Urinary bladder (tissue), 4 donors: Measurements from ENCODE around the gene SALL2. TPM values are rescaled to one million over a fixed set of nuclear protein-coding genes. Genes with fewer than 3 reads are reported as not detected.

Experiments
- DNase-seq: peaks from one replicate; pipeline ENCODE4 v3.0.0-alpha.2; 2015; ENCODE audit errors: extremely low spot score
- H3K27ac ChIP-seq: one replicate; pipeline ENCODE4 v1.5.1; 2013; ENCODE audit warnings: low read depth, mild to moderate bottlenecking, moderate library complexity
- H3K36me3 ChIP-seq: one replicate; pipeline ENCODE4 v1.6.1; 2013; ENCODE audit warnings: mild to moderate bottlenecking, moderate library complexity; ENCODE audit not compliant: insufficient read depth
- H3K4me1 ChIP-seq: one replicate; pipeline ENCODE4 v1.6.1; 2013; ENCODE audit warnings: mild to moderate bottlenecking, moderate library complexity; ENCODE audit not compliant: insufficient read depth
- H3K4me3 ChIP-seq: one replicate; pipeline ENCODE4 v1.5.1; 2013; ENCODE audit warnings: low read depth, low read length
- WGBS: extraction: QIAGEN DNeasy Blood & Tissue Kit; methylation state at CpG from one replicate; pipeline ENCODE4 v1.1.7; 2013; 5-methylcytosine and 5-hydroxymethylcytosine counted together
- polyA plus RNA-seq: library from polyadenylated mRNA; stranded (reverse); fragments of 200-250 nt; gene quantifications from one replicate; pipeline ENCODE4 v1.2.3, GENCODE V29; 2013
- total RNA-seq: library from RNA; depleted of rRNA; stranded (reverse); fragments of >200 nt; gene quantifications from one replicate; pipeline ENCODE4 v1.2.3, GENCODE V29; 2014
- donor health status: healthy with polysubstance abuse.
- donor health status: healthy.

SALL2 gene
- total and polyA plus RNA-seq, 2 donors = 6.4 to 11.9 TPM

GRCh38 chr14:21486640-21487087 lies 39.5 kb downstream of the SALL2 start:
- Histone ChIP-seq H3K4me3 (no peak overlapping the region), H3K4me1 (no peaks in the 10 kb centered on the region), H3K27ac (no peak overlapping the region), H3K36me3 (no peaks in the 10 kb centered on the region)
- WGBS = 83% methylated on average over 1 of the region's 1 CpG
- DNase-seq = no peak

DNA sequence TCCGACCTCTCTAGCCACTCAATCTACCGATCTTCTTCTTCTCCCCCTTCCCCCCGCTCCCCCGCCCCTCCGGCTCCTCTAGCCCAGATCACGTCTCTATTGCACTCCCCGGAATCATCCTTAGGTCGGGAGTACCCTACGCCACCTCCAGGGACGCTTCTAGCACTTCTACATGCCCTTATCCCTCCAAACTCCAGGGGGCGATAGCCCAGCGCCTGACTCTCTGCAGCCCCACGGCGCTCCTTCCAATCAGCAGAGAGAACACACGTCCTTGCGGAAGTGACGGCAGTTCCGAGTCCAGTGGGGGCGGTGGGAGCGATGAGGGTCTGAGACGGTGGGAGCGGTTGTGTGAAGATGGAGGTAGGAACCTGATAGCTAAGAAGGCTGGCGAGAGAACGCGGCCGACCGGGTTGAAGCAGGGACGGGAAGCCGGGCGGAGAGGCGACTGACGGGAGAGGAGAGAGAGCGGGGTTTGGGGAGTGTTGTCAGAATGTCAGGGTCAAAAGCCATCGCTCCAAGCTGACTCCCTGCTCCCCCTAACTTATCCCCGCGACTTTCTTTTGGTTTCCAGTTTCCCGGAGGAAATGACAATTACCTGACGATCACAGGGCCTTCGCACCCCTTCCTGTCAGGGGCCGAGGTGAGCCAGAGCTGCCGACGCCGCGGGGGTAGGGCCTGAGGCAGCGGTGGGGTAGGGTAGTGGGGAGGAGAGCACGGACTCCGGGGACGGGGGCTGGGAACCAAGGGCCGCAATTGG lies 49.0 kb downstream of the SALL2 start, which contains the start of the genes RAB2B and TOX4:
Gene RAB2B (minus strand): TSS at position 35 of the 757 bp plus-strand sequence. CDS start 87 bp downstream, outside the sequence.
Gene TOX4 (plus strand): TSS at position 271 of the 757 bp plus-strand sequence. CDS start 84 bp downstream, at position 355.
- Histone ChIP-seq H3K27ac (peak within 1 kb of the TSS; percentile 95), H3K36me3 (no peaks in the 10 kb centered on the region)
- DNase-seq = peak; percentile 99

DNA sequence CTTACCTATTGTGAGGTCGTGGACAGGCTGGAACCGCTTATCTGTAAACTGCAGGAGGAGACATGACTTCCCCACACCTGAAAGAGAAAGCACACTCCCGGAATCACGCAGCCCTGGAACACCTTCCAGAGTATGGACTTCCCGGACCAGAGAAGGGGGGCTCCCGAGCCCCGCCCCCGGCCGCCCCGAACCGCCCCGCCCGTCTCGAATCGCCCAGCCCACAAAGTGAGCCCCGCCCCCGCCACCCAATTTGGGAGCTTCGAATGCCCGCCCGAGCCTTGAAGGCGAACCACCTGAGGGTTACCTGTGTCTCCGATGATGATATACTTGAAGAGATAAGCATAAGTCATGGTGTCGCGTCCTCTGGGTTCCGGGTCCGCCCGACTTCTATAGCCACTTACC lies 49.6 kb downstream of the SALL2 start:
- DNase-seq = no peak
- Histone ChIP-seq H3K36me3 (no peaks in the 10 kb centered on the region), H3K27ac (peak overlapping the region; percentile 86), H3K4me1 (no peaks in the 10 kb centered on the region), H3K4me3 (peak overlapping the region; percentile 92)
- WGBS = under 1% methylated on average over 27 of the region's 27 CpGs

More for the DNA sequence above, 49.0 kb downstream of the SALL2 start, which contains the start of the genes RAB2B and TOX4:
- Histone ChIP-seq H3K4me3 (peak within 1 kb of the TSS; percentile 92), H3K4me1 (no peaks in the 10 kb centered on the region)
- WGBS = under 1% methylated on average over 49 of the region's 49 CpGs

DNA sequence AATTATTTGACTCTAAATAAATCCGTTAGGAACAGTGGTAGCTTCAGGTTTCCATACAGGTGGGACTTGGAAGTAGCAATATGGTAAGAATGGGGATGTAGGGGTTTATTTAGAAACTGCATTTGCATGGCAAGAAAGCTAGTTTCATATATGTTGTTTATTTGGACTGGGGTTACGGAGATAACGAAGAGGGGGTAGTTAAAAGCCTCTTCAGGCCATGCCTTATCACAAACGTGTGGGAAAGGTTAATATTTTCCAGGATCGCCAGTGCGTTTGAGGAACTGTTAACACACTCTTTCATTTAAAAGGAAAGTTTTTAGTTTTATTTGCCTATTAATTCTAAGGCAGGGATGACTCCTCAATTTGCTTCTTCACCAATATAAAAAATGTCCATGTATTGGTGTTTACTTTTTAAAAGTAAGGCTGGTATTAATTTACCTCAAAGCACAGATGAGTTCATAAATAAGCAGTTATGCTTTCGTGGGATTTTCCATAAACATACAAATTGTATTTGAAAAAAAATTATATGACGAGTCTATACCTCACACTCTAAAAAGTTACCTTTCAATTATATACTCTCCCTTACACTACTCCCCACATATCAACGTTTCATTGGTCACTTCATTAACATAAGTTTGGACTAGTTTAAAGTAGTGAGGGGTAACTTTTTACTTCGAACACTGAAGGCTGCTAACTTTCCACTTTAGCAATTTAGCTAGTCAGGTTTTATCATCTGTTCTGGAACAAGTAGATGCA lies 50.2 kb downstream of the SALL2 start:
- 40% methylated on average over 10 of the region's 10 CpGs for WGBS
- DNase-seq = no peak
- Histone ChIP-seq H3K27ac (peak overlapping the region; percentile 76), H3K36me3 (peaks cover 2% of the 10 kb centered on the region), H3K4me1 (no peaks in the 10 kb centered on the region), H3K4me3 (peak overlapping the region; percentile 92)

Other genes starting within 250 kb of the SALL2 start
- gene RPGRIP1, start 246.3 kb downstream of the SALL2 start, total RNA-seq = 0.48 TPM
- gene RPGRIP1, start 246.3 kb downstream of the SALL2 start, polyA plus RNA-seq = 0.15 TPM
- 66.0 TPM for gene SUPT16H, start 142.3 kb downstream of the SALL2 start, total RNA-seq
- gene SUPT16H, start 142.3 kb downstream of the SALL2 start, polyA plus RNA-seq = 62.6 TPM
- gene CHD8, start 70.2 kb downstream of the SALL2 start, total RNA-seq = 65.3 TPM
- gene CHD8, start 70.2 kb downstream of the SALL2 start, polyA plus RNA-seq = 29.9 TPM
- 34.3 TPM for gene RAB2B, start 49.4 kb downstream of the SALL2 start, total RNA-seq
- gene RAB2B, start 49.4 kb downstream of the SALL2 start, polyA plus RNA-seq = 21.5 TPM
- gene TOX4, start 49.2 kb downstream of the SALL2 start, total RNA-seq = 25.9 TPM
- gene TOX4, start 49.2 kb downstream of the SALL2 start, polyA plus RNA-seq = 46.5 TPM
- gene METTL3, start 15.0 kb downstream of the SALL2 start, total RNA-seq = 64.4 TPM
- 36.0 TPM for gene METTL3, start 15.0 kb downstream of the SALL2 start, polyA plus RNA-seq
- gene OR10G3, start 53.7 kb upstream of the SALL2 start, total RNA-seq = not detected
- gene OR10G3, start 53.7 kb upstream of the SALL2 start, polyA plus RNA-seq = not detected
- not detected for gene OR10G2, start 108.6 kb upstream of the SALL2 start, total RNA-seq
- not detected for gene OR10G2, start 108.6 kb upstream of the SALL2 start, polyA plus RNA-seq
- gene OR4E2, start 127.5 kb upstream of the SALL2 start, total RNA-seq = not detected
- not detected for gene OR4E2, start 127.5 kb upstream of the SALL2 start, polyA plus RNA-seq
- gene OR4E1, start 147.5 kb upstream of the SALL2 start, total RNA-seq = not detected
- not detected for gene OR4E1, start 147.5 kb upstream of the SALL2 start, polyA plus RNA-seq